HG02852 (cell line): ENCODE results near the gene ZCCHC7.

Experiments used
- ATAC-seq: cut with Tn5 transposase; IDR thresholded peaks from one replicate; pipeline ENCODE4 v1.9.1; 2021; ENCODE audit warnings: mild to moderate bottlenecking, moderate library complexity; ENCODE audit not compliant: unreplicated experiment

ZCCHC7 gene

DNA sequence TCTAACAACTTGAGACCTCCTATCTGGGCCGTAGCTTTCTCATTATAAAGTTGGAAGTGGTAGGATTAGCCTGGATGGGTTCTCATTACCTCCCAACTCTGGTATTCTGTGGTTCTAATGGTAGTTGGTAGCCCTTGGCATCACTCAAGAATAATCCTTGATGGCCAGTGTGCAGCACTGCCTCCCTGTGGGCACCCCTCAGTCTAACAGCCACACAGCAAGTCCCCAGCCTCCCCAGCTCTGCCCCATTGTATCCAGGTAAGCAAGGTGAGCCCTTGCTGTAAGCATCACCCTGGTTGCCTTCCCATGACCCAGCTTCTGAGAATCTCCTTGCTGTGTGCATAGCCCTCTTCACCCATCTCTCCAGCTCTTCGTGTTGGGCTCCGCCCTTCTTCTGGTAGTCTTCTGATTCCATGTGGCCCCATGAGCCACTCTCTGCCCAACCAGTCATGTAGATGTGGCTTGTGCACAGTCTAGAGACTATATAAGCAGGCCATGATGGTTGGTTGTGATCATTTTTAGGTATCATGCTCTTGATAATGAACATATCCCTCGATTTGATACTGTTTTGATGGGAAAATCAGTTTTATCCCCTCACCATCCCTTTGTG lies 244.5 kb downstream of the ZCCHC7 start:
- ATAC-seq: no peak

DNA sequence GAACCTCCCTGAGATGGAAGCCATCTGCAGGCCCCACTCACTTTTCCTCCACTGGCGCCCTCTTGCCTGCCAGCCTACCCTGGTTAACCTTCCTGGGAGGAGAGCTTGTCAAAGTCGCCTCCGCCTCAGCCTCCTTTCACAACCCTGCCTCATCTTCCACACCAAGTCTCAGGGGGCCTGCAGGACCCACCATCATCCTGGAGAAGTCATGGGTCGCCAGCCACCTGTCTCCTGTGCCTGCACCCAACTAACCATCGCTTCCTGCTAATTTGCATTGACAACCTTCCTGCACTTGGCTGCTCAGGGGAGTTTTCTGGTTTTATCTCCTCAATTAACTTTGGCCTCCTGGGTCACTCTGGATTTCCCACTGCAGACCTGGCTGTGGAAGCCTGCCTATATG lies 249.3 kb downstream of the ZCCHC7 start:
- ATAC-seq: peak; percentile 29

DNA sequence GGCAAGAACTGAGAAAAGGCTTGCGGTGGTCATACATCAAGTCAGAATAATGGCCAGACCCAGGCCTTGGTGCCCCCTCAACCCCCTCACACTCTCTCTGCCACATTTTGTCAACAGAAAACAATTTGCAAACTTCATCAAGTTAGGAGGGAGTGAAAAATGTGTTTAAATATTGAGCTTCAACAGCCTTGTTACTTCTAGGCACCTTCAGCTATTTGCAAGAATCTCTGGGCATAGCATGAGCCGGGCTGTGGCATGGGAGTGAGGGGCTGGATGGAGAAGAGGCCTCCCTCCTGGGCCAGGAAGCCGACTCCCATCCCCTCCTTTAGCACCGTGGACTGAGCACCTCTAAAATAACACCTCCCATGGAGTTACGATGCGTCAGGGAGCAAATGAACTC lies 249.9 kb downstream of the ZCCHC7 start:
- no peak for ATAC-seq

DNA sequence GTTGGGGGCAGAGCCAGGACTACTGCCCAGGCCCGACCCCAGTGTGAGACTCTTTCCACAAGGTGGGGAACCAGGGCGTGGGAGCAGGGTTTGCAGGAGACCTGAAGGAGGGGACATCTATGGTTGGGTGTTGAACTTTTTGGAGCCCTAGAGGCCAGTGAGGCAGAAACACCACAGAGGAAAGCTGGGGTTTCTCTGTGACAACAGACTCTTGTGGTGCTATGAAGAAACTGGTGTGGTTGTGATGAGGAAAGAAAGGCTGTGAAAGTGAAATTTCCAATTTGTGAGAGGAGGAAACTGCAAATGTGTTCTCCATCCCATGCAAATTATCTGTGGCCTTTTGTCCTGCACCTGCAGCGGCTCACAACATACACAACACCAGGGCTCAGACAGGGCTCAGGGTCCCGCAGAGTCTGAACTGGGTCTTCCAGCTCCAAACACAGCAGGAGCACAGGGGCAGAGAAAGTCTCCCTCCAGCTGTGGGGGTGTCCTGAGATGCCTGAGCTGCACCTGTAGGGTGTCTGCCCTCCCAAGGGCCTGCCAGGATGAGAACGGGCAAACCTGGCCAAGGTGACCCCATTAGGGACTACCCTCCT lies 250.7 kb downstream of the ZCCHC7 start:
- ATAC-seq: peak; percentile 61

- peak; percentile 17 for ATAC-seq
Measured at GRCh38 chr9:37371565-37372464, 251.4 kb downstream of the ZCCHC7 start.

DNA sequence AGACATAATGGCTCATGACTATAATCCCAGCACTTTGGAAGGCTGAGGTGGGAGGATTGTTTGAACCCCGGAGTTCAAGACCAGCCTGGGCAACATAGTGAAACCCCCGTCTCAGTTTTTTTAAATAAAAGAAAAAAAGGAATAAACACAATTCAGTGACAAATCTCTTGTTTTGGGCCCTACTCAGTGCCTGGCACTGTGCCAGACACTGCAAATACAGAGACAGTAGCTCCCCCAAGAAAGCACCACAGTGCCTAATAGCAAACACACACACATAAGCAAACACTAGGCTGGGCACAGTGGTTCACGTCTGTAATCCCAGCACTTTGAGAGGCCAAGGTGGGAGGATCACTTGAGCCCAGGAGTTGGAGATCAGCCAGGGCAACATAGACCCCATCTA lies 252.5 kb downstream of the ZCCHC7 start:
- ATAC-seq: no peak

DNA sequence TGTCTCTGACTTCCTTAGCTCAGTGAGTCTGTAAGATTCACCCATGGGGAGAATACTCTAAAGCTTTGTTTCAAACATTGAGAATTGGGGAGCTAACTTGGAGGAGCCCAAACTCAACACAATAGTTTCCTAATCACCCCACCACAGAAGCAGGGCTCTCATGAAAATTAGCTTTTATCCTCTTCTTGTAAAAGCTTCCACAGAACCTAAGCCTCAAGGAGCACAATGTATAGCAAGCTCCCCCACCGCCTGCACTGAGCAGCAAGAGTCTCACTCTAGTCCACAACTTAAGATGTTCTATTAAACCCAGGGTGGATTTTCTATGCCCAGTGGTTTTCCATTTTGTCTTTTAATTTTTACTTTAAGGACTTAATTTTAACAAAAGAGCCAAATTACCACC lies 253.2 kb downstream of the ZCCHC7 start:
- ATAC-seq: no peak

DNA sequence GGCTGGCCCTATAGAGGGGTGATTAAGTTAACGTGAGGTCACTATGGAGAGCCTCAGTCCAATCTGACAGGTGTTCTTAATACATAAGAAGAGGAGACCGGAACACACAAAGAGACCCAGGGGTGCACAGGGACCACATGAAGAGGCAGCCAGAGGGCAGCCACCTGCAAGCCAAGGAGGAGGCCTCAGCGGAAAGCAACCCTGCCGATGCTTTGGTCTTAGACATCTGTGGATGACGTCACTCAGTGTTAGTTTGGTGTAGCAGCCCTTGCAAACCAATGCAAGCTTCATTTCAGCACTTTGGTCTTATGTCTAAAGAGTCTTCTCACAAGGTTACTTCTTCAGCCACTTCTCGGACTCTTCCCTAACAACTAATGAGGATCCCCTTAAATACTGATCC lies 254.5 kb downstream of the ZCCHC7 start:
- peak; percentile 24 for ATAC-seq

DNA sequence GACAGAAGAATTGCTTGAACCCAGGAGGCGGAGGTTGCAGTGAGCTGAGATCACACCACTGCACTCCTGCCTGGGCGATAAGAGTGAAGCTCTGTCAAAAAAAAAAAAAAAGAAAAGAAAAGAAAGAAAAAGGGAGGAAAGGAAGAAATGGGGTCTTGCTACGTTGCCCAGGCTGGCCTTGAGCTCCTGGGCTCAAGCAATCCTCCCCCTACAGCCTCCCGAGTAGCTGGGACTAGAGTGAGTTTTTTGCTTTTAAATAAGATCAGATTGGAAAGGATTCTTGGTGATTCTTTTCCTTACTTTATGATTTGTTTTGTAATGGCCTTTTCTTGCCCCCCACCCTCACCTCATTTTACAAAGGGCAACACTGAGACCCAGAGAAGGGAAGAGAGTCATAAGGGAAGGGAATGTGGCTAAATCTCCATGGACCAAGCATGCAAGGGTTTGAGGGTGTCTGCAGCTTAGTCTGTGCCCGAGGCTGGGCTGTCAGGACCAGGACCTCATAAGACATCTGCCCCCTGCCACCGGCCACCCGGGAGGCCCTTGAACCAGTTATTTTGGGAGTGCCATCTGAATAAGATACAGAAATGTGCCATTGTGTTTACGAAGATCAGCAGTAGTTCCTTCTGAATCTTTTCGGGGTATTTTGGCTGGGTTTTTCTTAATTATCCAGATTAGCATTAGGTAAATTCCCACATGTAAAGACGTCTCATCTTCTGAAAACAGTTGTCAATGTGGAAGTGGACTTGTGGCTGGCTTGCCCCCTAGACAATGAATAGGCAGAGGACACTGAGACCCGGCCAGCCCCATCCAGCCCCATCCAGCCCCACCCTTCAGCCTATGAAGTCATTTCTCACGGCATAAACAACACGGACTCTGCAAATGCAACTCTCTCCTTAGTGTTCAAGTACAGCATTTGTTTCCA lies 257.6 kb downstream of the ZCCHC7 start:
- no peak for ATAC-seq

- no peak for ATAC-seq
Measured at GRCh38 chr9:37378613-37379004, 258.2 kb downstream of the ZCCHC7 start.

DNA sequence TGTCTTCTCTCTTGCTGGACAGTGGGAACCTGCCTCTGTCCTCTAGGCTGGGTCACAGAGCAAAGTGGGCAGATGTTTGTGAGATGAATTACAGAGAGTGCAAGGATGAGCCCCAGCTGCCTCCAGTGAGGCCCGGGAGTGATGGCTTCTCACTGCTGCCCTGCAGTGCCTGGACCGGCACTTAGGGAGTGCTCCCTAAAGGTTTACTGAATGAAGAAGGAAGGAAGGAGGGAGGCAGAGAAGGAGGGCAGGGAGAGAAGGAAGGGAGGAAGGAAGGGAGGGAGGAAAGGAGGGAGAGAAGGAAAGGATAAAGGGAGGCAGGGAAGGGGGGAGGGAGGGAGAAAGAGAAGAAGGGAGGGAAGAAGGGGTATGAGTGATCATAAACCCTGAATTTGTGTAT lies 259.5 kb downstream of the ZCCHC7 start:
- no peak for ATAC-seq

GRCh38 chr9:37380570-37380969 lies 260.2 kb downstream of the ZCCHC7 start:
- ATAC-seq: no peak

- no peak for ATAC-seq
Measured at GRCh38 chr9:37381094-37381741, 260.8 kb downstream of the ZCCHC7 start.

- ATAC-seq: no peak
Measured at GRCh38 chr9:37382161-37382981, 262.0 kb downstream of the ZCCHC7 start.

GRCh38 chr9:37382982-37383357 lies 262.6 kb downstream of the ZCCHC7 start:
- no peak for ATAC-seq

GRCh38 chr9:37383393-37383792 lies 263.0 kb downstream of the ZCCHC7 start:
- ATAC-seq: no peak

- ATAC-seq: no peak
Measured at GRCh38 chr9:37383876-37384746, 263.7 kb downstream of the ZCCHC7 start.

DNA sequence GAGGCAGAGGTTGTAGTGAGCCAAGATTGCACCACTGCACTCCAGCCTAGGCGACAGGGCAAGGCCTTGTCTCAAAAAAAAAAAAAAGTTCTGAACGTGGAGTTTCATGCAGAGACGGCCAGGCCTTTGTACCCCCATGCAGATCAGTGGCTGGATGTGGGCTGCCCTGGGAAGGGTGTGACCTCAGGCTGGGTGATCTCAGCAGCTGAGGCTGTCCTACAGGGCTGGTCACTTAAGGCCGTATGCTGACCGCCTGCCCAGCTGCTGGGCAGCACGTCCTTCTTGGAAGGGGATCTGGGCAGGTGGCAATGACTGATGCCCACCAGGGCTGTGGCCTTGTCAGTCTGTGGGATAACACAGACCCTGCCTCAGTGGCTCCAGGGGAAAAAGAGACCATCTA lies 264.9 kb downstream of the ZCCHC7 start:
- ATAC-seq: no peak

DNA sequence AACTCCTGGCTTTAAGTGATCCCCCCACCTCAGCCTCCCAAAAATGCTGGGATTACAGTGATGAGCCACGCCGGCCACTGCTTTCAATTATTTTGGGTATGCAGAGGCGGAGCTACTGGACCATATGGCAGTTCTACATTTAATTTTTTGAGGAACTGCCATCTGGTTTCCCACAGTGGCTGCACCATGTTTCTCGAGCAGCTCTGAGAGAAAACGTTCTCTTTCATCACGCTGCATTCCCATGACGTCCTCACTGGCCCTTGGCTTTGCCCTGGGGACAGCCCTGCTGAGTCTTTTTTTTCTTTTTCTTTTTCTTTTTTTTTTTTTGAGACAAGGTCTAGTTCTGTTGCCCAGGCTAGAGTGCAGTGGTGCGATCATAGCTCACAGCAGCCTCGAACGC lies 266.6 kb downstream of the ZCCHC7 start:
- no peak for ATAC-seq
